NCI-H2171 treated with DMSO at 0.1 percent for 48 hours (cell line): Measurements from ENCODE around the gene SLX9.
A peak's percentile ranks its signal among the peaks of the same experiment; 100 is the strongest.

Experiments used
- DNase-seq: peaks from one replicate; lab custom pipeline; 2025; lab: John Stamatoyannopoulos, UW

Gene SLX9

DNA sequence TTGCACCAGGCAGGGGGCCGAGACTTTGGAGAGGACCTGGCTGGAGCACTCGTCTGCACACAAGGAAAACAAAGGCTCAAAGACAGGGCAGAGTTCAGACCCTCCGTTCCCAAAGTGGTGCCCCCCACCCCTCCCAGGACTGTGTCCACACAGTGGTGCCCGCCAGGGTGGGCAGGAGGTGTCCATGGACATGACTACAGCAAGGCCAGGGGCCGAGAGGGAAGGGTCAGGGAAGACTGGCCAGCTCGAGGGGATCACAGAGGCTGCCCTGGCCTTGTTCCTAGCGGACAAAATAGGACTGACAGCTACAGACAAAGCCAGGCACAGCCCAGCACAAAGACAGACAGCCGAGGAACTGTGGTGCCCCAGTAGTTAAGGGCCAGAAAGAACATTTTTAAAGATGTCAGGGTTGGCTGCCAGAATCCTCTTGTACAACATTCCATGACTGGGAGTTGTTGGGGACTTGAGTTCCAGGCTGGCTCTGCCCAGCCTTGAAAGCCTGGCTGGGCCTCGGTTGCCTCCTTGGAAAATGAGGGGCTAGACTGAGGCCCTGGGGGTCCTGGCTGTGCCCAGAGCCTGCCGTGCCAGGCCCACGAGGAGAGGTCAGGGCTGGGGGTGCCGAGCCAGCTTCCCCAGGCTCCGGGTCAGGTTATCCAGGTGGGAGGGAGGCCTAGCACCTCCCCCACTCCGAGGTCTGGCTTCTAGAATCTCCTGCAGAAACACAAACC, 63.7 kb downstream of the SLX9 start:
- no peak for DNase-seq

DNA sequence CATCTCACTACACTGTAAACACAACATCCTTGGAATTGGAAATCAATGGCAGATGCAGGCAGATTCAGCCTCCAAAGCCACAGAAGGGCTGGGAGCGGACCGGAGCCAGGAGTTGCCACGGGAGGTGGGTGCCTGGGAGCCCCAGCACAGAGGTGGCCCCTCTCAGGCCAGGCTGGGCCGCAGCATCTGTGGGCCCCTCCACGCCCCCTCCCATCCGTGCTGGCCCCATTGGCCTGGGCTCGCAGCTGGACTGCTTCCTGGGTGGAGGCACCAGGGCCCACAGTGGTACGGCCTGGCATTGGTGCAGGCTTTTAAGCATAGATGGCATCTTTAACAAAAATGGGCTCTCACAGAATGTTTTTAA, 64.2 kb downstream of the SLX9 start:
- no peak for DNase-seq

DNA sequence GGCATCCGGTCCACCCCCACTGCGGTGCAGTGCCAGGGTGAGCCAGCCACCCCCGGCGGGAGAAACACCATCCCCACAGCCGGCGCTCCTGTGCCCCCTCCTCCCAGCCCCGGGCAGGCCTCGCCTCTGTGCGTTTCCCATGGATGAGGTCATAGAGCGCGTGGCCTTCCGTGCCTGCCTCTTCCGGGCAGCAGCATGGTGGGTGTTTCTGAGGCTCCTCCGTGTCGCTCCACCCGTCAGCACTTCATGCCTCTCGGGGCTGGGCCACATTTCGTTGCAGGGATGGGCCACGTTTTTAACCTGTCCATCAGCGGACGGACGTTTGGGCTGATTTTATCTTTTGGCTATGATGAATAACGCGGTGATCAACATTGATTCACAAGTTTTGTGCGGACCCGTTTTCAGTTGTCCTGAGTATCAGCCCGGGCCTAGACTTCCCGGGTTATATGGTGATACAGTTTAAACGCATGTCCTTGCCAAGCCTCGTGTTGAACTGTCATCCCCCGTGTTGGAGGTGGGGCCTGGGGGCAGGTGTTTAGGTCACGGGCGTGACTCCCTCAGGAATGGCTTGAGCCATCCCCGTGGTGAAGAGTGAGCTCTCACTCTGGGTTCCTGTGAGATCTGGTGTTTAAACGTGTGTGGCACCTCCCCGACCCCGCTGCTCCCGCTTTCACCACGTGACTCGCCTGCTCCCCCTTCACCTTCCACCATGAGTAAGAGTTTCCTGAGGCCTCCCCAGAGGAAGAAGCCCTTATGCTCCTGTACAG, 64.8 kb downstream of the SLX9 start:
- DNase-seq: no peak

DNA sequence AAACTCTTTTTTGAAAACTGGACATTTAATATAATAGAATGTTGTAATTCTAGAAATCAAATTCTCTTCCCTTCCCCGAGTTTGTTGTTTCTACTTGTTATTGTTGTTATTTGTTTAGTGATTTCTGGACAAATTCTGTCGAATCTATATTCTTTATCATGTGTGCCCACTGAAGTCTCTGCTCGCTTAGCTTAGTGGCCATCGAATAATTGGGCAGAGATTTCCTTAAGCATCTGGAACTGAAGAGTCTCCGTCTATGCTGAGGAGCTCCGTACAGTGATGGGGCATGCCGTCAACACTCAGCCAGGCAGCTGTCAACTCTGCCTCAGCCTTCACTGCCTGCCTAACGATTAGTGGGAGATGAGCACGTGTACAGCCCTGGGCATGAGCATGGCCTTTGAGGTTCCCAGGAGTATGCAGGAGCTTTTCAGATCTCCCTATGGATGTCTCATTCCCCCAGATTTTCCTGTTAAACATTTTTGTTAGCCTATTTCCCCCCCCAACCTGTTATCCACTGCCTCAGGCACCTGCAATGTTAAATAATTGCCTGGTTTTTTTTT, 66.8 kb downstream of the SLX9 start:
- DNase-seq: no peak

DNA sequence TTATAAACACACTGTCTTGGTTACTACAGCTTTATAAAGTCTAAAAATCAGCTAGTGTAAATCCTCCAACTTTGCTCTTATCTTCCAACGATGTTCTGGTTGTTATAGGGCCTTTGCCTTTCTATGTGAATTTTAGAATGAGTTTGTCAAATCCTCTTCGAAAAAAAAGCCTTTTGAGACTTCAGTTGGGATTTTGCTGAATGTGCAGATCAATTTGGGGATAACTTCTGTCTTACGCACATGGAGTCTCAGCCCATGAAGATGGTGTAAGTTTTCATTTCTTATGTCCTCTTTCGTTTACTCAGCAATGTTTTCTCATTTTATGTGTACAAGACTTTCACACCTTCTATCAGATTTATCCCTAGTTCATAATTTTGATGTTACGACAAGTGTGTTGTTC, 69.8 kb downstream of the SLX9 start:
- no peak for DNase-seq

DNA sequence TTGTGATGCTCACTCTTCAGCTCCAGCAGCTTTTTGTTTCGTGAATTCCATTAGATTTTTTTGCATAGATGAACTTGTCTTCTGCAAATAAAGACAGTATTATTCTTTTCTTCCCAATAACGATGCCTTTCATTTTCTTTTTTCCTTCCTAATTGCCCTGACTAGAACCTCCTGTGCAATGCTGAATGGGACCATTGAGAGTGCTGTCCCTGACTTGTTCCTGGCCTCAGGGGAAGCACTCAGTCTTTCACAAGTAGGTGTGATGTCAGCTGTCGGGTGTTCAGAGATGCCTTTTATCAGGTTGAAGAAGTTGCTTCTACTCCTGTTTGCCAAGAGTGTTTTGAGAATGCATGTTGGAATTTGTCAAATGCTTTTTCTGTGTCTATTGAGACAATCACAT, 70.3 kb downstream of the SLX9 start:
- no peak for DNase-seq

DNA sequence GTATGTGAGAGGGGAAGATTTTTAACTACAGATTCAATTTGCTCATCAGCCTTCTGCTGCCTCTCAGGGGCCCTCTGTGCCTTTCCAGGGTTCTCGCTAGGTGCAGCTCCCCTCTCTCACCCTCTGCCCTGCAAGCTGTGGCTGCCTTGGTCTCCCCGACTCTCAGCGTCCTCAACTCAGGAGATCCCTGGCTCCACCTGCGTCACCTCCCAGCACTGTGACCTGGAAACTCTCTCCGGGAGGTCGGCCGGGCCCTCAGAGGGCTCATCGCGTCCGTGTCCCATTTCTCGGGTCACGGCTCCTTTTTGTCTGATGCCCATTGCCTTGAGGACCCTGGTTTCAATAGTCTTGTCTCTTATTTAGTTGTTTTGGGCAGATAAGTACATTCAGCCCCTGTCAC, 71.0 kb downstream of the SLX9 start:
- no peak for DNase-seq

DNA sequence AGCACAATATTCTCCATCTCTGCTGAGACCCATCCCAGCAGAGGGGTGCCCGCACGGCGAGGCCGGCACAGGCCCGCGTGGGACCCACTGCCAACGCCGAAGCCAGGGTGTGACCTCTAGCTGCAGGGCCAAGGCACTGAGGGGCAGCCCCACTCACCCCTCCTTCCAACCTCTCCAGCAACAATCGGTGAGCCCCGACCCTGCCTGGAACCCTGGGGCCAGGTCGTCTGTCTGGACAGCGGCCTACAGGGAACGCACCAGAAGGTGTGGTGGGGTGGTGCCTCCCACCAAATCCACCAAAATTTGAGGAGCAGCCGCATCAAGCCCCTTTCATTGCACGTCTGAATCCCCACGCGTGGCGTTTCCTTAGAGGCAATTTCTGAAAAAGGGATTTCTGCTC, 71.6 kb downstream of the SLX9 start:
- DNase-seq: no peak

DNA sequence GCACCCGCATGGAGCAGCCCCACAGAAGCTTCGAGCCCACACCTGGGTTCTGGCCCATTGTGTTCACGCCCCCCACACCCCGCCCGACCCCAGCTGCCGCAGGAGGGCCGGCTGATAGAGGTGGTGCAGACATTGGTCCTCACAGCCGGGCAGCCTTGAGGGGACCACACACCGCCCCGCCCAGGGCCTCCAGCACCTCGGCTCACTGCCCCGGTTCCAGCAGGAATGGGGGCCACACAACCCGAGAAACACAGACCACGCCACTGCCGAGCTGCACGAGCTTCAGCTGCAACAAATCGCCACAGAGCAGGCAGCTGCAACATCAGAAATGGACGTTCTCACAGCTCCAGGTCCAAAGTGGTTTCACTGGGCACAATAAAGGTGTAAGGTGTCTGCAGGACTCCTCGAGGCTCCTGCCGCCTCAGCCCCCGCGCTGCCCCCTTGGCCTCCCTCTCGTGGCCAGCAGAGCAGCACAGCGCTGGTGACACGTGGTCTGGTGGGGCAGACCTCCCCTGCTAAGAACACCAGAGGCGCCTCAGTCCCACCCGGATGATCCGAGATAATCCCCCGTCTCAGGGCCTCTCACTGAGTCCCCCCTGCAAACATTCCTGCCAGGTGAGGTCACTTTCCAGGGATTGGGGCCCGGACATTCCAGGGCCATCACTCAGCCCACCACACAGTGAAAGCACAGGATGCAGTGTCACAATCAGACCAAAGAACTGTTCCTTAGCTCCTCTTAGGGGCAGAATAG, 72.3 kb downstream of the SLX9 start:
- no peak for DNase-seq

DNA sequence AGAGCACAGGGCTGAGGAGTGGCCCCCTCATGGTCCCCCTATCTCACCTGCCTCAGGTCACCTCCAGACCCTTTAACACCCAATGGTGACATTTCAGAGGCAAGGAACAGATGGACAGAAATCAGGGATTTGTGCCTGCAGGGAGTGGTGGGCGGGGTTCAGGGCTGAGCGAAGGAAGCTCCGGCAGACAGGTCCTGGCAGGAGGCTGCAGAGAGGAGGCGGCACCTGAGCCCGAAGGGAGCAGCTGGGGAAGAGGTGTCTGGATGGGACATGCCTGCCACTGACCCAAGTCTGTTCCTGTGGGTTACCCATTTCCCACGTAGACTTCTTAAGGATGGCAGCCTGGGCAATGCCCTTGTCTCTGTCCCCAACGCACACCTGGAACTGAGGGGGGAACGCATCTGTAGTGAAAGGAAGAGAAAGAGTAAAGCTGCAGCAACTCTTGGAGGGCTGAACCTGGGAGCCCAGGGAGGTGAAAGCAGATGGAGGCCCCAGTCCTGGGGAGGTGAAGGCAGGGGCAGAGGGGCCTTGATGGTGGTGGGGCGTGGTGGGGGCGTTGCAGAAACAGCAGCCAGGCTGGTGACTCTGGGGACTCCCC, 72.9 kb downstream of the SLX9 start:
- peak; percentile 82 for DNase-seq

DNA sequence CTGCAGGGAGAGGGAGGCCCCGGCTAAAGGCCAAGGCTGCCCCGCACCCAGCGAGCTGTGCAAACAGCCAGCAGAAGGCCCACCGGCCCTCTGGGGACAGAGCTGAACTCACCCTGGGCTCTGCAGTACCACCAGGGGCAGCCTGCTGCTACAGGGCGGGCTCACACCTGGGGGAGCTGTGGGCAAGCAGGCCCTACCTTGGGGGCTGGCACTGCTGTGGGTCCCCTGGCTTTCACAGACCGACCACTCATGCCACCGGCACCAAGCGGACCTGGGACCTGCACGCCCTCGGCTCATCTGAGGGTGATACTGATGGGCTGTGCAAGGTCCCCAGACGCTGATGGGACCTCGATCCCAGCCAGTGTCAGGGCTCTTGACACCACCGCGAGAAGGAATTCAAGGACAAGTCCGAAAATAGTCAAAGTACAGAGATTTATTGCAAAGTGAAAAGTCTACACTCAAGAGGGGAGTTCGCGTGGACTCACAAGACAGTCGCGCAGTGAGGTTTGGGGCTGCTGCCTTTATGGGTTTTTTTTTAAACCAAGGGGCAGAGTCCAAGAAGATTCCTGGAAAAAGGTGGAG, 73.5 kb downstream of the SLX9 start:
- DNase-seq: no peak

DNA sequence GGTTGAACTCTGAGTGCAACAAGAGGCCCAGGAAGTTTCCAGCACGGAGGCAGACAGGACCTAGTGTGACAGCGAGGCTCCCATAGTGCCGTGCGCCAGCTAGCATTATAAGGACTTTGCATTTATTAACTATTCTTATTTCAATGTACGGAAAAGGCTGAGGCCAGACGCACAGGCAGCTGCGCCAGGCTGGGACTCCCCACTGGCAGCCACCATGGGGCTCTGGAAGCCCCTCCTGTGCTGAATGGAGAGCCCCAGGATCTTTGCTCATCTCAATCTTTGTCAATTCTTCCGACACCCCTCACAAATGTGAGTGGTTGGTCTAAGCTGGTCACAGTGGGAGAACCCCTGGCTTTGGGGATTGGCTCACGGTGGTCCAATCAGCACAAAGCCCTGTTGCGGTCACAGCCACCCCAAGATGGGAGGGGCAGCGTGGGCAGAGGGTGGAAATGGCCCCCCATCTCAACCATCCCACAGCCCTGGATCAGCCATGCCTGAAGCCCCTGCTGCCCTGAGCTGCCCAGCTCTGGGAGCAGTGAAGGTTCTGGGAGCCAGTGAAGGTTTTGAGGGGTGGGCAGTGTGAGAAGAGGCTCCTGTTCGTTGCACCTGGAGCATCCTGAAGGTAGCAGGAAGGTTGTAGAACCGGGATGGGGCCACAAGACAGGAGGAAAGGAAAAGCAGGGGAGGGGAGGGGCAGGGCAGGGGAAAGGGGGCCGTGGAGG, 75.1 kb downstream of the SLX9 start:
- DNase-seq: no peak

DNA sequence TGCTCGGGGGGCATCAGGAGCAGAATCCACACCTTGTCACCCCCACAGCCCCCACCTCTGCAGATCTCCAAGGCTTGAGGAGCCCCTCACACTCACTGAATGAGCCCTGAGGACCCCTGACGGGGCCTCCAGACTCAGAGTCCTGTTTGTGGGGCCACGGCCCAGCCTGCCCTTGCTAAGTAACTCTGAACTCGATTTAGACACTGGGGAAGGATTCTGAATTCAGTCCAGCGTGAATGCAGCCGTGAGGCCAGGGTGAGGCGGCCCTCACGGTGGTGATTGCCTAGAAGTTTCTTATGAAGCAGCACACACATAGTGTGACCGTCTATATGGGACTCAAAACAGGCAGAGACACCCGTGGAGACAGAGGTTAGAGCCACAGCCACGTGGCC, 75.6 kb downstream of the SLX9 start:
- no peak for DNase-seq

DNA sequence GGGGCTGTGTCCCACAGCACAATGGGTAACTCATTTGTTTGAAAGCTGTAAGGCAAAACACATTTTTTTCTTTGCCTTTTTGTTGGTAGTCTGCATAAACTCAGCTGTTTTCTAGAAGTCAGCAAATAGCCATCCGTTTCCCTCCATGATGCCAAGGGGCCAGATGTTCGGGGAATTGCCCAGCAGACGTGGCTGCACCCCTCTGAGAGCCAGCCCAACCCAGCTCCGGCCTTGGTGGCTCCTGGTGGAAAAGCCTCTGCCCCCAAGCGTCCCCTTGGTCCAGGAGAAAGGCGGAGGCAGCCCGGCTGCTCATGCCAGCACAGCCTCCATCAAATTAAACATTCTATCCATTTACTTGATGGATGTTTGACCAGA, 76.2 kb downstream of the SLX9 start:
- no peak for DNase-seq

DNA sequence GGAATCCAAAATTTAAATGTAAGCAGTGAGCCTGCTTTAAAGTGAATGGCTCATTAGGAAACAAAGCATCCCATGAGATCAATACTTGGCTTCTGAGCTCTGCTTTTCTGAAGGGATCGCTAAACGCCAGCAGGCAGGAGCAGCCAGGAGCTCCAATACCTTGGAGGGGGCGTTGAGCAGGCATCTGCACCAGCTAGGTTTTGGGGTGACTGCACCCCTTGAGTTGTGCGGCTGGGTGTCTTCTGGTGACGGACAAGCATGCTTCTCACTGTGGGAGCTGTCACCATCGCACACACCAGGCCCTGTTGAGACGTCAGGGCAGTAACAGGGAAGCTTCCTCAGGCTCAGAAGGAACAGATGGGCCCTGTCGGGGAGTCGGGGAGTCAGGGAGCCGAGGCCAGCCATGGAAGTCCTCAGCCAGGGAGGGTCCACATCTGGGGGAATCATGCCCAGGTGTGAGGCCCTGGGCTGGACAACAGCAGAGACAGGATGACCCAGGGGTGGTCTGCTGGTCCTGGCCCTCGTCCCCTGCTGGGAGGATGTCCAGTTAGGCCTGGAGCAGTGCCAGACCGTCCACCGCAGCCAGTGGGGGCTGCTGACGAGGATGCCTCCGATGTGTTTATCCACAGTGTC, 76.7 kb downstream of the SLX9 start:
- peak; percentile 41 for DNase-seq

DNA sequence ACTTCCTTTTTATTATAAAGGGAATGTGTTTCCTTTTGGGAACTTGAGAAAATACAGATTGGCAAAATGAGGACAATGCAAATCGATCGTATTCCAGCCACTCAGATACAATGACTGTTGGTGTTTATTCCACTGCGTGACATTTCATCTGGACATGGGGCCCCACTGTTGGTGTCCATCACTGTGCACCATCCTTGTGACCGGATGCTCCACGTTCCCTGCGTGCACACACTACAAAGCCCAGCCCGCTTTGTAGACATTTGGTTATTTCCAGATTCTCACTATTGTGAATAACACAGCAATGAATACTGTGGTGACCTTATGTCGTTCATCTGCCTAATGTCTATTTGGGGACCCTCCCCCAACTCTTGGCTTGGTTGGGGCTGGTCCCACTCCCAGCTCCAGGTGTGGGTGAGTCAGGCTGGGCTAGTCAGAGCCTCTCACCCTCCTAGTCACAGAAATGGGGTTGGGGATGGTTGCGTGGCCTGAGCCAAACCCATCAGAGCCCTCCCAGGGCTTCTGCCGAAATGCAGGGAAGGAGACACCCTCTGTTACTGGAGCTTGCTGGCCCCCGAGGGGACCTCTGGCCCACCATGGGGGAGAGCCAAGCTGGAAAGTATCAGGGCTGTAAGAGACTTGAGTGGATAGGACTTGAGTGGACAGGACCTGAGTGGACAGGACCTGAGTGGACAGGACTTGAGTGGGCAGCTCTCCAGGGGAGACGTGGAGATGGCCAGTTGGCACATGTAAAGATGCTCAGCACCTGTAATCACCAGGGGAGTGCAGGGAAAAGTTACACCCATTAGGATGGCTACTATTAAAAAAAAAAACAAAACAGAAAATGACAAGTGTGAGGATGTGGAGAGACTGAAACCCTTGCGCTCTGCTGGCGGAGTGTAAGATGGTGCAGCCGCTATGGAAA, 77.5 kb downstream of the SLX9 start:
- no peak for DNase-seq

DNA sequence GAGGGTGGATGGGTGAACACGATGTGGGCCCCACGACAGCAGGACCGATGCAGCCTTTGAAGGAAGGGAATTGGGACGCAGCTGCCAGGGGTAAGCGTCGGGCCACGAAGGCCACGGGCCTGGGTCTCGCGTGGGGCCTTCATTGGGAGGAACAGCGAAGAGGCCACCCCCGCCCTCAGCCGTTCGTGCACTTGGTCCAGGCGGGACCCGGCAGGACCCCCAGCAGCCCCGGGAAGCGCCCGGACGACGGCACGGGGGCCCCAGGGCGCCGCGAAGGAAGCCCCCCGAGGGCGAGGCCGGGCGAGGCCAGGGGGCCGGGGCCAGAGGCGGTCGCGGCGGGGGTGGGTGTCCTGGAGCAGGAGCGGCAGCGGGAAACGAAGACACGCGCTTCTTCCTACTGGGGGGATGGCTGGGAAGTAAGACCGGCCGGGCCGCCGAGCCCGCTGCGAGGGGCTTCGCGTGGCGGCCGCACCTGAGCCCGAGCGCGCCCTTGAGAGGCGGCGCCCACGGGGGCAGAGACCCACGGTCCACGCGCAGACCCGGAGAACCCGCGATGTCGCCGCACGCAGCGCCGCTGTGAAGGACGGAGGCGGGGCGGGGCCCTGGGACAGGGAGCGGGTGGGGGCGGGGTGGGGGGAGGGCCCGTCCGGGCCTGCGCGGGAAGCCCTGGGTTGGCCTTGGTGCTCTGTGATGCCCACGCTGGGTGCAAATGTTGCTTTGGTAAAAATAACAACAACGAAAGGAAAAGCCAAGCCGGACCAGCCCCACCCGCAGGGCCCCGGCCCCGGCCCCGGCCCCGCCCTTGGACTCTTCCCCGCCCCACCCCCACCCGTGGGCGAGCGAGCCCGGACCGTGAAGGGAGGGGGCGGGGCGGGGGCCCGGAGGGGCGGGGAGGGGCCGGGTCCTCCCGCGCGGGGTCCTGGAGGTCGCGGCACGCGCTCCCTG, 78.6 kb downstream of the SLX9 start:
- no peak for DNase-seq

DNA sequence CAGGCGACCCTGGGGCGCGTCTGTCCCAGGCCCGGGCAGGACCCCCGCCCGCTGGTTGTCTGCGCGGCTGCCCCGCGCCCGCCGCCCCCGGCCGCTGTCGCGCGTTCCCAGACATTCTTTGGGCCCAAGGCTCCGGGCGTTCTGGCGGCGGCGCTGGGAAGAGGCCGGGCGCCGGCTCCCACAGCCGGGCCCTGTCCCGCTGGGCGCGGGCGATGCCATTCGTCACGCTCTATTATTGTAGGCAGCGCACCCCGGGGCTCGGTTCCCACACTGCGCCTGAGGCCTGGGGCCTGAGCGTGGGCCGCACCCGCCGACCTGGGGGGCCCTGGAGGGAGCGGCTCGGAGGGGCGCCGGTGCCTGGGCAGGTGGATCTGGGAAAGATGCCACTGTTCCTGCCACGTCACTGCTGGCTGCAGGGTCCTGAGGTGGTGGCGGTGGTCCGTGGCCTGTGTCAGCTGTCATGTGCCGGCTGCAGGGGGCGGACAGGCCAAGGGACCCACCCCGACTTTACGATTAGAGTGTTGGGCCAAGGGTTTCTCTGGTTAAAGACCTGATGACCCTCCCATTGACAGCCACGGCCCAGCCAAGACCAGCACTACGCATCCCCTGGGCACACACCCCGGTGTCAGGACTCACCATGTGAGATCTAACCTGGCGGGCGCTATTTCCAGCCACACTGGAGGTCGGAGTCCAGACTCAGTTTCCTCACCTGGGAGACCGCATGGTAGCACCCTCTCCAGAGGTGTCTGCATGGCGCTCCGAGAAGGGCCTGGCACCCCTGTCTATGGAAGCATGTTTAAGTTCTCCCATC, 79.5 kb downstream of the SLX9 start:
- no peak for DNase-seq
